Smooth muscle cell (in vitro differentiated cells): ENCODE measurements around the gene BCLAF1. TPM values are rescaled to one million over a fixed set of nuclear protein-coding genes. Genes with fewer than 3 reads are reported as not detected.

Experiments used
- DNase-seq: peaks from one replicate; lab custom pipeline; 2025; ENCODE audit not compliant: unreplicated experiment; lab: John Stamatoyannopoulos, UW
- H2AFZ ChIP-seq: fragments of 200-600 bp; sonication (generic); 2 replicates; pipeline ENCODE4 v1.6.0; 2016; ENCODE audit warnings: antibody characterized with exemption, low read depth, mild to moderate bottlenecking
- H3F3A ChIP-seq: fragments of 200-600 bp; sonication (generic); 2 replicates; pipeline ENCODE4 v1.6.0; 2017; ENCODE audit warnings: antibody characterized with exemption, low read depth
- H3K27ac ChIP-seq: fragments of 200-600 bp; sonication (generic); 2 replicates; pipeline ENCODE4 v1.5.1; 2016; ENCODE audit warnings: low read depth, mild to moderate bottlenecking
- H3K27me3 ChIP-seq: fragments of 200-600 bp; sonication (generic); 2 replicates; pipeline ENCODE4 v1.6.1; 2016; ENCODE audit warnings: low read depth, mild to moderate bottlenecking
- H3K36me3 ChIP-seq: fragments of 200-600 bp; sonication (generic); 2 replicates; pipeline ENCODE4 v1.5.1; 2016; ENCODE audit warnings: low read depth
- H3K4me1 ChIP-seq: fragments of 200-600 bp; sonication (generic); 2 replicates; pipeline ENCODE4 v1.5.1; 2016; ENCODE audit warnings: low read depth
- H3K4me2 ChIP-seq: fragments of 200-600 bp; sonication (generic); 2 replicates; pipeline ENCODE4 v1.6.0; 2016; ENCODE audit warnings: mild to moderate bottlenecking
- H3K4me3 ChIP-seq: fragments of 200-600 bp; sonication (generic); 2 replicates; pipeline ENCODE4 v1.5.1; 2016; ENCODE audit warnings: mild to moderate bottlenecking
- H3K79me2 ChIP-seq: fragments of 200-600 bp; sonication (generic); 2 replicates; pipeline ENCODE4 v1.6.0; 2016; ENCODE audit warnings: low read depth, mild to moderate bottlenecking
- H3K9ac ChIP-seq: fragments of 200-600 bp; sonication (generic); 2 replicates; pipeline ENCODE4 v1.6.0; 2016; ENCODE audit warnings: low read depth
- H3K9me3 ChIP-seq: fragments of 200-600 bp; sonication (generic); replicated peaks from 2 replicates; pipeline ENCODE4 v1.5.1; 2016; ENCODE audit warnings: low read depth
- H4K20me1 ChIP-seq: fragments of 200-600 bp; sonication (generic); 2 replicates; pipeline ENCODE4 v1.6.0; 2016; ENCODE audit warnings: low read depth
- WGBS: methylation state at CpG from one replicate; pipeline ENCODE4 v1.1.7; 2016; ENCODE audit warnings: low lambda C conversion rate; 5-methylcytosine and 5-hydroxymethylcytosine counted together
- polyA plus RNA-seq: library from polyadenylated mRNA; unstranded; fragments of >200 nt; fragmentation: Nextera tagmentation; extraction: Ambion mirVana; gene quantifications from 2 replicates; pipeline ENCODE4 v1.2.1, GENCODE V29; 2016
- total RNA-seq: library from RNA; depleted of rRNA; stranded (reverse); fragments of >200 nt; gene quantifications from 2 replicates; pipeline ENCODE4 v1.2.3, GENCODE V29; 2014
- TF ChIP-seq, protein P1 (sequence below): fragments of 200-600 bp; sonication (generic); IDR thresholded peaks from 2 replicates; pipeline ENCODE4 v1.5.1; 2017; ENCODE audit warnings: borderline replicate concordance, mild to moderate bottlenecking, antibody characterized with exemption; ENCODE audit not compliant: insufficient read depth, poor library complexity, severe bottlenecking

BCLAF1 gene
- total and polyA plus RNA-seq, 2 experiments from 2014 or later: 61.1 to 151 TPM

DNA sequence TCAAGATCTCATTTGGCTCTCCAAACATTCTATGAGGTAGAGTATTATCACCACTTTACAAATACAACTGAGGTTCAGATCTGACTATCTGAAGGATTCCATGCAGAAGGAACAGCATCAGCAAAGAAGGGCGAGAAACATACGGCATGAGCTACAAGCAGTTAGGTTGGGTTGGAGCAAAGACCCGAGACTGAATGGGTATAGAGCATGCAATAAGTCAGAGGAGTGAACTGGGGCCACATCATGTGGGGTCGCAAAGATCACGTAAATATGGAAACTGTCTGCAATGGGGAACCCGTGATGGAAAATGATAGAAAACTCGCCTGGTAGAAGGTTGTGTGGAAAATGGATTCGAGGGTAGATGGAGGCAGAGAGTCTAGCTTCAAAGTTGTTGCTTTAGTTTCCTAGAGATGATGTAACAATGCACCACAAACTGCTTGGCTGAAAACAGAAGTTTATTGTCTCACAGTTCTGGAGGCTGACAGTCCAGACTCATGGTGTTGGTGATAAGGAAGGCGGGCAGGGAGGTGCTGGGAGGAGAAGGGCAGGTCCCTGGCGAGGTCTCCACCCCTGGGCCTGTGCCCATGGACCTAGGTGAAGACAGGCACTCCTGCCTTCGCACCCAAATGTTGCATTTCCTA is 44.3 kb upstream of the BCLAF1 start:
- no peaks in the 10 kb centered on the region for H3K79me2 ChIP-seq
- H3K27me3 ChIP-seq: no peaks in the 10 kb centered on the region
- TF ChIP-seq, protein P1, sequence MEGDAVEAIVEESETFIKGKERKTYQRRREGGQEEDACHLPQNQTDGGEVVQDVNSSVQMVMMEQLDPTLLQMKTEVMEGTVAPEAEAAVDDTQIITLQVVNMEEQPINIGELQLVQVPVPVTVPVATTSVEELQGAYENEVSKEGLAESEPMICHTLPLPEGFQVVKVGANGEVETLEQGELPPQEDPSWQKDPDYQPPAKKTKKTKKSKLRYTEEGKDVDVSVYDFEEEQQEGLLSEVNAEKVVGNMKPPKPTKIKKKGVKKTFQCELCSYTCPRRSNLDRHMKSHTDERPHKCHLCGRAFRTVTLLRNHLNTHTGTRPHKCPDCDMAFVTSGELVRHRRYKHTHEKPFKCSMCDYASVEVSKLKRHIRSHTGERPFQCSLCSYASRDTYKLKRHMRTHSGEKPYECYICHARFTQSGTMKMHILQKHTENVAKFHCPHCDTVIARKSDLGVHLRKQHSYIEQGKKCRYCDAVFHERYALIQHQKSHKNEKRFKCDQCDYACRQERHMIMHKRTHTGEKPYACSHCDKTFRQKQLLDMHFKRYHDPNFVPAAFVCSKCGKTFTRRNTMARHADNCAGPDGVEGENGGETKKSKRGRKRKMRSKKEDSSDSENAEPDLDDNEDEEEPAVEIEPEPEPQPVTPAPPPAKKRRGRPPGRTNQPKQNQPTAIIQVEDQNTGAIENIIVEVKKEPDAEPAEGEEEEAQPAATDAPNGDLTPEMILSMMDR: no peak
- H3K9ac ChIP-seq: no peak overlapping the region
- no peak overlapping the region for H3K27ac ChIP-seq
- H3K4me2 ChIP-seq: no peak overlapping the region
- H3K36me3 ChIP-seq: no peaks in the 10 kb centered on the region
- no peaks in the 10 kb centered on the region for H3F3A ChIP-seq
- 91% methylated on average over 11 of the region's 11 CpGs for WGBS
- H3K4me1 ChIP-seq: no peaks in the 10 kb centered on the region
- H3K4me3 ChIP-seq: no peak overlapping the region
- H3K9me3 ChIP-seq: no peaks in the 10 kb centered on the region
- no peak for DNase-seq
- no peak overlapping the region for H2AFZ ChIP-seq
- no peaks in the 10 kb centered on the region for H4K20me1 ChIP-seq

DNA sequence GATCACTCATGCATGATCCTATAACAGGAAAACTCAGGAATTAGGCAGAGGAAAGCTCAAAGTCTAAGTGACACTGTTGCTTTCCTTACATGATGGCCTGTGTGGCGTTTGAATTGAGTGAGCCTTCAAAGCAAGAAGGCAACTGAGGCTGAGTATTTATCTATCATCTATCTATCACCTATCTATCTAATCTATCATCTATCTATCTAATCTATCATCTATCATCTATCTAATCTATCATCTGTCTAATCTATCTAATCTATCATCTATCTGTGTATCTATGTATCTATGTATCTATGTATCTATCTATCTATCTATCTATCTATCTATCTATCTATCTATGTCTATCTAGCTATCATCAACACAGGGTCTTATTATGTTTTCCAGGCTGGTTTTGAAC is 41.8 kb upstream of the BCLAF1 start:
- H4K20me1 ChIP-seq: no peaks in the 10 kb centered on the region
- H3K4me1 ChIP-seq: no peaks in the 10 kb centered on the region
- H3K4me3 ChIP-seq: no peak overlapping the region
- TF ChIP-seq, protein P1: no peak
- no peak overlapping the region for H2AFZ ChIP-seq
- no peak for DNase-seq
- no peaks in the 10 kb centered on the region for H3K79me2 ChIP-seq
- WGBS: 94% methylated on average over 1 of the region's 1 CpG
- no peaks in the 10 kb centered on the region for H3F3A ChIP-seq
- H3K9me3 ChIP-seq: no peaks in the 10 kb centered on the region
- no peaks in the 10 kb centered on the region for H3K27me3 ChIP-seq
- H3K4me2 ChIP-seq: no peak overlapping the region
- H3K36me3 ChIP-seq: no peaks in the 10 kb centered on the region
- no peak overlapping the region for H3K27ac ChIP-seq
- no peak overlapping the region for H3K9ac ChIP-seq

DNA sequence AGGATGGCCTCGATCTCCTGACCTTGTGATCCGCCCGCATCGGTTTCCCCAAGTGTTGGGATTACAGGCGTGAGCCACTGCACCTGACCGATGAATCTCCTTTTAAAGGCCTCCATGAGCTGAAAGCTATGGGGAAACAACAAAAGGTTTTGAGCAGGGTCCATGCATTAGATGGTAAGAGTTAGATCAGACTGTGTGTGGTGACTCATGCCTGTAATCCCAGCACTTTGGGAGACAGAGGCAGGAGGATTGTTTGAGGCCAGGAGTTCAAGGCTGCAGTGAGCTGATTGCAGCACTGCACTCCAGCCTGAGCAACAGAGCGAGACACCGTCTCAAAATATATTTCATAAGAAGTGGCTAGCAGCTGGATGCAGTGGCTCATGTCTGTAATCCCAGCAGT is 41.0 kb upstream of the BCLAF1 start:
- no peak overlapping the region for H3K4me3 ChIP-seq
- no peak overlapping the region for H3K9ac ChIP-seq
- TF ChIP-seq, protein P1: no peak
- no peak overlapping the region for H3K27ac ChIP-seq
- no peak for DNase-seq
- H2AFZ ChIP-seq: no peak overlapping the region
- H3K4me1 ChIP-seq: no peaks in the 10 kb centered on the region
- no peaks in the 10 kb centered on the region for H3K79me2 ChIP-seq
- H3F3A ChIP-seq: no peaks in the 10 kb centered on the region
- H4K20me1 ChIP-seq: no peaks in the 10 kb centered on the region
- H3K9me3 ChIP-seq: no peaks in the 10 kb centered on the region
- no peak overlapping the region for H3K4me2 ChIP-seq
- no peaks in the 10 kb centered on the region for H3K27me3 ChIP-seq
- no peaks in the 10 kb centered on the region for H3K36me3 ChIP-seq
- 96% methylated on average over 8 of the region's 8 CpGs for WGBS

DNA sequence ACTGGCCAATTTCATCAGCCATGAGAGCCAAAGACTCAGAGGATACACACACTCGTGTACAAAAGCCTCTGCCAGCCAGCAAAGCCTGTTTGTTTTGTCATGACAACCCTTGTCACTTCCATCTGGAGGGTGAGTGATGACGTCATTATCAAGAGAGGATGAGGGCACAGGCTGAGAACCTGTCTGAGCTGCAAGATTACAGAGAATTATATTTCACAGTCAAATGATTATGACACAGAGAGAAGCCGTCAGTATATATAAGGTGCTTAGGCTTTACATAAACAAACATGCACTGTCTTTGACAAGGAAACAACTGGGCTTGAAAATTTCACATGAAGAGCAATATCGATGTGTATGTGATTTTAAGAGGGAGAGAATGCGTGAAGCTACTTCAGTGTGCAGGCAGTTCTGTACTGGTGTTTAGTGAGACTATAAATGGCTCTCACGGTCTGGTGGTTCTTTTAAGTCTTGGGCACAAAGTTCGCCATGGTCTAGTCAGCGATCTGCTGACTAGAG is 36.5 kb upstream of the BCLAF1 start:
- no peaks in the 10 kb centered on the region for H3K36me3 ChIP-seq
- no peak overlapping the region for H3K4me3 ChIP-seq
- TF ChIP-seq, protein P1: no peak
- H3K9ac ChIP-seq: no peak overlapping the region
- H3K4me2 ChIP-seq: no peak overlapping the region
- H3K27me3 ChIP-seq: no peaks in the 10 kb centered on the region
- H3K9me3 ChIP-seq: no peaks in the 10 kb centered on the region
- H3K27ac ChIP-seq: no peak overlapping the region
- H3K4me1 ChIP-seq: peaks cover 7% of the 10 kb centered on the region
- no peaks in the 10 kb centered on the region for H3K79me2 ChIP-seq
- H3F3A ChIP-seq: peaks cover 4% of the 10 kb centered on the region
- no peaks in the 10 kb centered on the region for H4K20me1 ChIP-seq
- no peak overlapping the region for H2AFZ ChIP-seq
- 63% methylated on average over 8 of the region's 8 CpGs for WGBS
- no peak for DNase-seq
